Measurements from ENCODE around the gene GRPEL1. TPM values are rescaled to one million over a fixed set of nuclear protein-coding genes. Genes with fewer than 3 reads are reported as not detected.

Gene GRPEL1
- total and polyA plus RNA-seq, 2 experiments from 2014 or later, result 27.4 to 112 TPM

- H3F3A ChIP-seq (replicated peaks; ENCODE audit: low read depth), result no peaks in the 10 kb centered on the region
- H3K27me3 Mint-ChIP-seq (ENCODE audit: insufficient read depth, low read depth, poor library complexity), result peaks cover 6% of the 10 kb centered on the region
- no peak overlapping the region for H3K27ac ChIP-seq (ENCODE audit: low read depth)
These were observed 8.8 kb upstream of the GRPEL1 start for GRCh38 chr4:7076696-7077082.

More at GRCh38 chr4:7076696-7077082, 8.8 kb upstream of the GRPEL1 start:
- no peaks in the 10 kb centered on the region for H3K4me1 Mint-ChIP-seq
- no peaks in the 10 kb centered on the region for H3K36me3 Mint-ChIP-seq (ENCODE audit: low read depth)
- Histone ChIP-seq H3K4me2 (no peak overlapping the region), H3K4me3 (no peak overlapping the region), H2AFZ (no peak overlapping the region), H3K36me3 (ENCODE audit: insufficient read depth) (no peaks in the 10 kb centered on the region), H3K9me2 (ENCODE audit: insufficient read depth) (no peaks in the 10 kb centered on the region), H4K20me1 (replicated peaks; ENCODE audit: insufficient read depth) (no peaks in the 10 kb centered on the region), H3K4me1 (ENCODE audit: insufficient read depth) (no peaks in the 10 kb centered on the region), H3K27me3 (ENCODE audit: insufficient read depth) (peaks cover 7% of the 10 kb centered on the region; the same call in 1 of the 2 replicates), H3K79me2 (replicated peaks; ENCODE audit: insufficient read depth) (no peaks in the 10 kb centered on the region)
- DNase-seq (ENCODE audit: low spot score), result no peak
- no peak for ATAC-seq
- peaks cover 6% of the 10 kb centered on the region for H3K9me3 Mint-ChIP-seq
- H3K4me3 Mint-ChIP-seq, result no peak overlapping the region
- TF ChIP-seq JUNB (IDR thresholded peaks at IDR 0.05; ENCODE audit: unreplicated experiment) (no peak), STAT1 (IDR thresholded peaks at IDR 0.05; ENCODE audit: unreplicated experiment) (no peak), POLR2AphosphoS5 (IDR thresholded peaks at IDR 0.05; ENCODE audit: low read depth) (no peak), EZH2 (IDR thresholded peaks at IDR 0.05; ENCODE audit: low read depth, unreplicated experiment) (no peak), EZH2phosphoT487 (IDR thresholded peaks at IDR 0.05; ENCODE audit: unreplicated experiment) (no peak), ZNF462 (CRISPR knock-in tag; IDR thresholded peaks at IDR 0.05) (no peak), NANOG (IDR thresholded peaks at IDR 0.05; ENCODE audit: borderline replicate concordance) (no peak), REST (IDR thresholded peaks at IDR 0.05; ENCODE audit: unreplicated experiment) (no peak), CREB1 (CRISPR knock-in tag; IDR thresholded peaks at IDR 0.05; ENCODE audit: low read depth) (no peak), ZNF114 (CRISPR knock-in tag; IDR thresholded peaks at IDR 0.05) (no peak), ETS1 (IDR thresholded peaks at IDR 0.05) (no peak)
- H3K27ac Mint-ChIP-seq, result no peak overlapping the region
